ENCODE results near the gene SLC39A1.
A peak's percentile ranks its signal among the peaks of the same experiment; 100 is the strongest.
"Not testable (repeated sequence)": the region's sequence is repeated elsewhere in the genome, so short reads cannot be mapped to it uniquely, and the experiment has no call there.

SLC39A1 gene

GRCh38 chr1:153984123-153984894 is 21.0 kb upstream of the SLC39A1 start:
- peak overlapping the region; percentile 70 for H3K4me3 ChIP-seq (replicated peaks; ENCODE audit: low read depth, low read length)
- peak; percentile 26 for DNase-seq (ENCODE audit: low read depth)
- TF ChIP-seq, protein P1, sequence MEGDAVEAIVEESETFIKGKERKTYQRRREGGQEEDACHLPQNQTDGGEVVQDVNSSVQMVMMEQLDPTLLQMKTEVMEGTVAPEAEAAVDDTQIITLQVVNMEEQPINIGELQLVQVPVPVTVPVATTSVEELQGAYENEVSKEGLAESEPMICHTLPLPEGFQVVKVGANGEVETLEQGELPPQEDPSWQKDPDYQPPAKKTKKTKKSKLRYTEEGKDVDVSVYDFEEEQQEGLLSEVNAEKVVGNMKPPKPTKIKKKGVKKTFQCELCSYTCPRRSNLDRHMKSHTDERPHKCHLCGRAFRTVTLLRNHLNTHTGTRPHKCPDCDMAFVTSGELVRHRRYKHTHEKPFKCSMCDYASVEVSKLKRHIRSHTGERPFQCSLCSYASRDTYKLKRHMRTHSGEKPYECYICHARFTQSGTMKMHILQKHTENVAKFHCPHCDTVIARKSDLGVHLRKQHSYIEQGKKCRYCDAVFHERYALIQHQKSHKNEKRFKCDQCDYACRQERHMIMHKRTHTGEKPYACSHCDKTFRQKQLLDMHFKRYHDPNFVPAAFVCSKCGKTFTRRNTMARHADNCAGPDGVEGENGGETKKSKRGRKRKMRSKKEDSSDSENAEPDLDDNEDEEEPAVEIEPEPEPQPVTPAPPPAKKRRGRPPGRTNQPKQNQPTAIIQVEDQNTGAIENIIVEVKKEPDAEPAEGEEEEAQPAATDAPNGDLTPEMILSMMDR (IDR thresholded peaks at IDR 0.05; ENCODE audit: low read length, missing control alignments): no peak

DNA sequence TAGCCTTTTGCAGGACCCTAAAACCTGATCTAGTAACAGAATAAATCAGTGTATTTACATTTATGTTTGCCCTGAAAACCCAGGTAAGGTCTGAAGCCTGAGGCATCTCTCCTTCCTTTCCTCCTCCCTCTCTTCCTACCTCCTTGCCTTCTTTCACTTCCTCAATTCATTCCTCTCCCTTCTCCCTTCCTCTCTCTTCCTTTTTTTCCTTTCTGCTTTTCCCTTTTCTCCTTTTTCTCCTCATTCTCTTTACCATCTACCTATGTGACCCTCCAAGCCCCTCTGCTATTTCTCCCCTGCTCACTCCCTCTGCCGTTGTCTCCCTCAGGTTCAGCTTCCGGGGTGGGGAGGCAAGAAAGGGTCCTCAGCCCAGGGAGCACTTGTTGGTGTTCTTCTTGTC is 18.4 kb upstream of the SLC39A1 start:
- not testable (repeated sequence) for H3K4me3 ChIP-seq (replicated peaks; ENCODE audit: low read depth, low read length); DNase-seq (ENCODE audit: low read depth)

DNA sequence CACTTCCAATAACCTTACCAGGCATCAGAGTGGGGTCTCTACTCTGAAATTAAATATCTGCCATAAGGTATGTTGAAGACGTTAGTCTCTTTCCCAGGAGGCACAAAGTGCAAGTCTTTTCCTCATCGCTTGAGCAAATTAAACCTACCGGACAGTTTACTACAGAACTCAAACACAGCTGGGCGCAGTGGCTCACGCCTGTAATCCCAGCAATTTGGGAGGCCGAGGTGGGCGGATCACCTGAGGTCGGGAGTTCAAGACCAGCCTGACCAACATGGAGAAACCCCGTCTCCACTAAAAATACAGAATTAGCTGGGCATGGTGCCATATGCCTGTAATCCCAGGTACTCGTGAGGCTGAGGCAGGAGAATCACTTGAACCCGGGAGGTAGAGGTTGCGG is 15.8 kb upstream of the SLC39A1 start:
- DNase-seq (ENCODE audit: low read depth); H3K4me3 ChIP-seq (replicated peaks; ENCODE audit: low read depth, low read length): not testable (repeated sequence)

DNA sequence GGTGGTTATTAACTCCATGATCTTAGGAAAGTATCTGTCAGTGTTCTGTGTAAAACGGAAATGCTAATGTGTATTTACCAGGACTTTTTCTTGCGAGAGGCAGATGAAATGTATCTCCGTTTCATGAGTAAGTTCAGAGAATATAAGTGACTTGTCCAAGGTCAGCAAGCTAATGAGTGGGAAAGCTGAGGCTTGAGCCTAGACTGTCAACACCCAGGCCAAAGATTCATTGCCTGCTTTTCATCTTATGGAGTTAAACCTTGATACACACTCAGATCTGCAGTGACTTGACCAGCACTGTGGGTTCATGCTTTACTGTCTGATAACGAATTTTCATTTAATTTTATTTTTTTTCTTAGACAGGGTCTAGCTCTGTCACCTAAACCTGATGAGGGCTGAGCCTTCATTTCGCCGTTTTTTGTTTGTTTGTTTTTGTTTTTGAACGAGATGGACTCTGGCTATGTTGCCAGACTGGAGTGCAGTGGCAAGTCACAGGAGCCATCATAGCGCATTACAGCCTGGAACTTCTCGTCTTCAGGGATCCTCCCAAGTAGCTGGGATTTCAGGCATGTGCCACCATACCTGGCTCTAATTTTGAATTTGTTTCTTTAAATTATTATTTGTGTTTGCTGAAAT is 15.1 kb upstream of the SLC39A1 start:
- DNase-seq (ENCODE audit: low read depth): no peak
- peak overlapping the region; percentile 94 for H3K4me3 ChIP-seq (replicated peaks; ENCODE audit: low read depth, low read length)
- TF ChIP-seq, protein P1 (IDR thresholded peaks at IDR 0.05; ENCODE audit: low read length, missing control alignments): no peak

DNA sequence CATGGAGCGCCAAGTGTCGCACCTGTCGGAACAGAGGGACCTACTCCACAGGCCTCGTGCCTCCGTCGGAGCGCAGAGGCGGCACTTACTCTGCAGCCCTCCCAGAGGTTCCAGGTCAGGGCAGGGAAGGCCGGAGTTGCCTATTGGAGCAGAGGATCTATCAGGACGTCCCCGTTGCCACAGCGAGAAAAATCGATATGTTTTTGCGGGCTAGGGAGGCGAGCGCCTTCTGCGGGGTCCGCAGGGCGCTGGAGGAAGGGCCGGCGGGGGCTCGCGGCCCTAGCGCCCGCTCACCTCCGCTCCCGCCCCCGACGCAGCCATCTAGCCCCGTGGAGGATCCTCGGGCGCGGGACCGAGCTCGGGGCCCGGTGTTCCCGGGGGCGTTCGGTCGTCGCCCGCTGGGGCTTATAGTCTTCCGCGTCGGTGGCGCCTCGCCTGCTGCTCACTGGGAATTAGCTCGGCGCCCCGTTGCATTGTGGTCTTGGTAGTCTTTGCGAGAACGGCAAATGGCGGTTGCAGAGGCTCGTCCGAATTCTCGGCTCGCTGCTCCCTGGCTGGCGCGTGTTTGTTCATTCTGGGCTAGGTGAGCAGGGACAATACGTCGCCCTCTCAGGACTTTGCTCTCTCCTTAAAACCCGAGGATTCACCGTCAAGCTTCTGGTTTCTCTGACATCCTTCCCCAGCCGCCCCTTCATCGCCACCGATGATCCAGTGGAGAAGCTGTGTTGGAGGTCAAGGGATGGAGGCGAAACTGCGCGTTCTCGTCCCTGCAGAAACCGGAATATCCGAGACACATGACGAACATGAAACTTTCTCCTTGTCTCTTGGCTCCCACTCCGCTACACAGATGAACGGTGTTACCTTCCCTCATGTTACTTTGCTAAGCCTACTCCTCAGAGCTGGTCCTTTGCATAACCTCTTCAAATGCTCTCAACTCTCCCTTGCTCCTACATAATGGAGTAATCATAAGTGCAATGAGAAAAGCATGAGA is 14.2 kb upstream of the SLC39A1 start, which contains the start of gene JTB:
TSS of gene JTB (minus strand) at position 425 of the 991 bp plus-strand sequence. CDS start at position 3, 422 bp downstream.
- TF ChIP-seq, protein P1 (IDR thresholded peaks at IDR 0.05; ENCODE audit: low read length, missing control alignments): no peak
- H3K4me3 ChIP-seq (replicated peaks; ENCODE audit: low read depth, low read length): peak within 1 kb of the TSS; percentile 94
- peak; percentile 78 for DNase-seq (ENCODE audit: low read depth)

GRCh38 chr1:153976819-153977249 is 13.5 kb upstream of the SLC39A1 start:
- no peak for DNase-seq (ENCODE audit: low read depth)
- TF ChIP-seq, protein P1 (IDR thresholded peaks at IDR 0.05; ENCODE audit: low read length, missing control alignments): no peak
- peak overlapping the region; percentile 94 for H3K4me3 ChIP-seq (replicated peaks; ENCODE audit: low read depth, low read length)

DNA sequence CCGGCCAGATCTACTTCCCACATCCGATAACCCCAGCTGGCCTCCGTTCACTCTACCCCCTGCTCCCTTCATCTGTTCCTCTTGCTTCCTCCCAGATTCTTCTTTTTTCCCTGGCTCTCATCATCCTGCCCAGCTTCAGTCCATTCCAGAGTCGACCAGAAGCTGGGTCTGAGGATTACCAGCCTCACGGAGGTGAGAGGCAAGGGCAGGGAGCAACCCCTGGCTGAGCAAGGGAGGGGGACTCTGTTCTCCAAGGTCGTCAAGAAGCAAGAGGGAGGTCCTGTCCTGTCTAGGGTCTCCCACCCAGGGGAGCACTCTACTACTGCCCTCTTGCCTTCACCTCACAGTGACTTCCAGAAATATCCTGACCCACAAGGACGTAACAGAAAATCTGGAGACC is 10.2 kb upstream of the SLC39A1 start:
- no peak overlapping the region for H3K4me3 ChIP-seq (replicated peaks; ENCODE audit: low read depth, low read length)
- TF ChIP-seq, protein P1 (IDR thresholded peaks at IDR 0.05; ENCODE audit: low read length, missing control alignments): no peak

More for the DNA sequence above, 10.2 kb upstream of the SLC39A1 start:
- DNase-seq (ENCODE audit: low read depth): no peak

All from fibroblast of pulmonary artery (primary cell).